Stimulated activated CD8-positive, alpha-beta memory T cell treated with anti-CD3 and anti-CD28 coated beads, Interleukin-12 subunit alpha, Interleukin-12 subunit beta, amount 100 ng/mL, for 1 hour (primary cell): Measurements from ENCODE around the gene ZNF516.

Source experiments
- DNase-seq: peaks from one replicate; pipeline ENCODE4 v3.0.0-alpha.2; 2020; ENCODE audit warnings: low read depth

ZNF516 gene

DNA sequence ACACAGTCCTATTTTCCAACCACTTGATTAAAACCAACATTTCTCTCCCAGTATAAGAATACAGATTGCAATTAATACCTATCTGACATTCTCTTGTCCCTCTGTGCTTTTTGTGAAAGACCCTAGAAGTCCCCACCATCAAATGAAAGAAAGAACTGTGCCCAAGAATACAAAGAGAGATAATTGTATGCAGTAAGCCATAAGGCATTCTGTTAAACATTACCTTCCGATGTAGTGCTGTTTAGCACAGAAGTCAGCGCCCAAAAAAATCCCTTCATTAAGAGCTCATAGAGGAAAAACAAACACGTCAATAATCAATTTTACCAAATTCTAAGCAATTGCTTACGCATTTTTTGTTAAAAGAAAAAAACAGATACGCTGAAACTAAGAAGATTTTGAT, 41.1 kb downstream of the ZNF516 start:
- no peak for DNase-seq

DNA sequence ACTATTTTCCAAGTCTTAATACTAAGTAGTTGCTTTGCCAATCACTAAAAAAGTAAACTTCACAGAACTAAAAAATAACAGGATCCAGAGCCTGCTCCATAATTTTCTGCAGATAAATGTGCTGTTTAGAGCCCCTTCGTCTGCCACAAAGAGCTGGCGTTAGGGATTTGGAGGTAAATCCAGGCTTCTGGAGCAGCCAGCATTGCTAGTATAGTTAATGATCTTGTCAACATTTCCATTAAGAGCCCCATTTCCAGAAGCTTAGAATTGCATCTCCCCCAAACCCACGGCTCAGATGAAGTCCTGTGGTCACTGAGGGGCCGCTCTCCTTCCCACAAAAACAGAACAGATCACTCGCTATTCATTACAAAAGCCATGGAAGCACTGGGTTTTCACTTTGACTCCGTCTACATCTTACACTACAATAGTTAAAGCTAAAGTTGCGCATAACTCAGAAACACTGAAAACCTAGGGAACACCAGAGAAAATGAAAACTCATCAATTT, 41.9 kb downstream of the ZNF516 start:
- DNase-seq, result no peak

DNA sequence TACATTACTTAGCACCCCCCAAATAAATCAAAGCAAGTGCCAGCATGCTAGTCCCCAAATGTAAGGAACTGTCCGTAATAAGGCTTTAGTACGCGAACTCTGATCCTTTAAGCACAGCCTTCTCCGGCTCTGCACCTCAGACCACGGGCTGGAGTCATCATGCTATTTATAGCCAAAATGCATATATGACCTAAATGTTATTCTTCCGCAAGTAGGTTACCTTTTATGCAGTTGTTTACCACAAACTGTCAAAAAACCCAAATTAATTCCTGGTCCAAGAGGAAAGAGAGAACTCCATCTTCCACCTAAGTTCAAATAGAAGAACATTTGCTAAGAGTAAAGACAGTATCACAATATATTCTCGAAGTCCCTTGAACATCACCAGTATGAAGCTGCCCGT, 42.7 kb downstream of the ZNF516 start:
- DNase-seq, result no peak

DNA sequence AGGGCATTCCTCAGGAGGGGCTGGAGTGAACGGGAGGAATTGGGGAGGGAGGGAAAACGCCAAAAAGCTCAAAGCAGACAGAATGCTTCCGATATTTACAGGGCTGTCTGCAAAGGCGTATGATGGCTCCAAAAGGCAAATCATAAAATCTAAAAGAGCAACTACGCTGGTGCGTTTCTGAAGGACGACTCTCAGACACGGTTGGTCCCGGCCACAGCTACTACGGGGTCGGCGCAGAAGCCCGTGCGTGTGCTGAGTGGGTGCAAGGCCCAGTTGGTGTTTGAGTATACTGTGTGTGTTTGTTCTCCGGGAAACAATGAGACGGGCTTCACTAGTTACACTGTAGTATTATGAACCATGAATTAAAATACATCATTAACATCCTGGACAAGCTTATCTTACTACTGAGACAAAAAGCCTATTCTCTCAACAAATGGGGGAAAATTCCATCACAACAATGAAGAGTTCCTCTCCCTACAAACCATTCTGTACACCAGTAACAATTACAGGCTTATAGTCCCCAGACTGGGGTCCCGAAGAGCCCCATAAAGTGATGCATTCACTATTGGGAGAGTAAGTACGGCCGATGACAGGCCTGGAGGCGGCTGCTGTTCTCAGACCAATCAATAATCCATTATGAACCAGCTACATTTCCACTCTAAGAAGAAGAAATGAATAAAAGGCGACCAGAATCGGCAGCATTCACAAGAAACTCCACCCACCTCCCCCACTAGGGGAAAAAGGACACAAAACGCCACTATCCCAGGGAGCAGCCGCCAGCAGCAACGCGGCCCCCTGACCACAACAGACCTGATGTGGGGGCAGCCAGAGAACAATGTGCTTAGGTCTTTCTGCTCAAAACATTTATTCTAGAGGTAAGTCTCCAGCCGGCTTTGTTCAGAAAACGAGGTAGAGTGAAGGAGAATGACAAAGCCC, 43.4 kb downstream of the ZNF516 start:
- no peak for DNase-seq

DNA sequence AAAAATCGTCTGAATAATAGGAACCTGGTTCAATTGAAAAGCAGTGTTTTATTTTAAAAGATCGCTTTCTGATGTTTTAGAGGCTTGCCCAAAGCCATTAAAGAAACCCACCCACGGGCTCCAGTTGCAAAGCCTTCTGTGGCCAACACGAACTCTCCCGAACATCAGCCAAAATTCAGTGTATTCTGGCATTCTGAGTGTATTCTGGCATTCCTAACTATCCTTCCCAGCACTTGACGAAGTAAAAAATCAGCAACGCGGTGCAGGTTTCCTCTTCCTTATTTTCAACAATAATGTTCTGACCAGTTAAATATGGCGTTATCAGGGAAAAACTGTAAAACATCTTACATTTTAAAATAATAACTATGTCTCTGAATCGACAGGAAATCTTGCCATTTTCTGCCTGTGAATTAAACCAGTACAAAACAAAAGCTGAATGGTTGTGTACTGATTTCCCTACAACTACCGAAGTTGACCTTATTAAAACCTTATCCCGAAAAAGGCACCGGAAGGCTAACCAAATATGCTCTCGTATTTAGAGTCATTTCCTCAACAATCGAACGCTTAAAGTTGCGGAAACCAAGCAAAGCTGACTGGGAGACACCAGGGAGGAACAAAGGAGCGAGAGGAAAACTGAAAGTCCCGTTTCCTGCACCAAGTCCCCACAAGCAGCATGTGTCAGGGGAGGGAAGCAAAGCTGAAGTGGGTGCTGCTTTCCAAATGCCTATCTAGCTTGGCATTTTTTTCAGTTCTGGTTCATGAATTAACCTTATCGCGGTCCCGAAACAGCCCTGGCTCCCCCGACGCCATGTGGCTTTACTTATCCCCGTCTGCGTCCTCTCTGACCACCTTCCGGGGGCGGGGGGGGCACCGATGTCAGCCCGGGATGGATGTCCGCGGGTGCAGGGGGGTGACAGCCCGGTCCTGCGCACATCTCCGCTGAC, 44.3 kb downstream of the ZNF516 start:
- DNase-seq, result no peak

DNA sequence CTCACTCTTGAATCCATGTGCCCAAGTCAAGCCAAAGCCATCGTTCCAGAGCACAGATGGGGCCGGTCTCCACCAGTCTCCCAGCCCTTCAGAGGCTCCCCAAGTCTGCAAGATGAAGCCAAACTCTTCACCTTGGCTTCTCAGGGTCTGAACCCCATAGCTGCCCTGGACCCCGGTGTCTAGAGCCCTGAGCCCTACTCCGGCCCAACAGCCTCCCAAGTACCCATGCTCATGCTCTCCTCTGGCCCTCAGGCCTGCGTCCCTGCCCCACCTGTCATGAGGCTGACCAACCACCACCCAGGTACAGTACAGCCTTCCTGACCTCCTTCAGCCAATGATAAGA, 46.0 kb downstream of the ZNF516 start:
- no peak for DNase-seq

DNA sequence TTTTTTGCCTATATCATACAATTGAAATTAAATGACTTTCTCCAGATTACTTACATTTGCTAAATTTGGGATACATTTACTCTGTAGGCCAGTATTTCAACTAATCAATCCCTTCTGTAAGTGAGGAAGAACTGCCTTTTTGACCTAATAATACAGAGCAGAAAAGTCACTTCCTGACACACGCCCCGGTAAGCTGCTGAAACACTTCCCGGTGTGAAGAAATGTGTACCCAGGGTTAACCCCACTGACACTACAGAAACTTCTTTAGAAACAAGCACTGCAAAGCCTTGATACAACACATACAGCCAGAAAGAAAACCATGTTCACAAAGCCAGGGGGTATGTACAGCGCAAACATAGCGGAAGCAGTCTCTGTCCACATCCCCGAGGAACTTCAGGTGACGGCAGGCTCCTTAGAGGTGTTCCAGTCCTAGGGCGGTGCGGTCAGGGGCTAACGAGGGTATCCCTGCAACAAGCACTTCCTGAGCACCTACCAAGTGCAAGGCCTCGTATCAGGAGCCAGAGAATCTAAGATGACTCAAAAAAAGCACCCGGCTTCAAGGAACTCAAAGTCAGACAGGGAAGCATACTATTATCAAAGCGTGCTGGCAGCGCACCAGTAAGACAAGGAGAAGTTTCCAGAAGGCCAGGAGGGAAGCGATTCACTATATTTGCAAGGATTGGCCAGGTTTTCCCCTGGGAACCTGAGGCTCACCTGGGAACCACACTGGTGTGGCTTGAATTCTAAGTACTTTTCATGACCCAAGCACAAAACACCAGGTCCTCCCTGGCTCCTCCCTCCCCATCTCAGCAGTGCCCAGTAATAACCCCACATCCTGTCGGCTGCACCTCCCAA, 46.6 kb downstream of the ZNF516 start:
- no peak for DNase-seq

DNA sequence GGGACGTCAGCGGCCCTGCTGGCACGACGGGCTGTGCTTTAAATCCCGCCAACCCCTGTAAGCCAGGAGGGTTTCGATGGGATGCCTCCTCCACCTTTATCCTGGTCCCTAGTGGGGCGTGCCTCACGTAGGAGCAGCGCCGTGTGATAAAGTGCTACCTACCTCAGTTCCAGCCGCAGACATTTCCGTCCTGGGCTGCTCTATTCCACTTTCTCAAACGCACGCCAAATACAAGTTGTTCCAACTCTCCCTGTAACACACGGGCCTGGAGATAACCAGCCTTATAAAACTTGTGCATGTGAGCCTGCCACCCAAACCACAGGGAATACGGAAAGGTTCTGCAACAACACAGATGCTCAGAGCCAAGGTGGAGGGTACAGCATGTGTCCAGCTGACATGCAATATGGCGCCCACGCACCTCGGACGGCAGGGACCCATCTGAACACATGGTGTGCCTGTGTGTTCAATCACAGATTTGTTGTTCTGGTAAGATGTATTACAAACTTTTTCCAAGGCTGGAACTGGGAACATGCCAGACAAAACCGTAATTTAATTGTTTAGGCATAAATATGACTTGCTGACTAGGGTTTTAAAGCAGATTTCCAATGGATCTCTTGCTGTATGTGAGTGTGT, 47.7 kb downstream of the ZNF516 start:
- no peak for DNase-seq

DNA sequence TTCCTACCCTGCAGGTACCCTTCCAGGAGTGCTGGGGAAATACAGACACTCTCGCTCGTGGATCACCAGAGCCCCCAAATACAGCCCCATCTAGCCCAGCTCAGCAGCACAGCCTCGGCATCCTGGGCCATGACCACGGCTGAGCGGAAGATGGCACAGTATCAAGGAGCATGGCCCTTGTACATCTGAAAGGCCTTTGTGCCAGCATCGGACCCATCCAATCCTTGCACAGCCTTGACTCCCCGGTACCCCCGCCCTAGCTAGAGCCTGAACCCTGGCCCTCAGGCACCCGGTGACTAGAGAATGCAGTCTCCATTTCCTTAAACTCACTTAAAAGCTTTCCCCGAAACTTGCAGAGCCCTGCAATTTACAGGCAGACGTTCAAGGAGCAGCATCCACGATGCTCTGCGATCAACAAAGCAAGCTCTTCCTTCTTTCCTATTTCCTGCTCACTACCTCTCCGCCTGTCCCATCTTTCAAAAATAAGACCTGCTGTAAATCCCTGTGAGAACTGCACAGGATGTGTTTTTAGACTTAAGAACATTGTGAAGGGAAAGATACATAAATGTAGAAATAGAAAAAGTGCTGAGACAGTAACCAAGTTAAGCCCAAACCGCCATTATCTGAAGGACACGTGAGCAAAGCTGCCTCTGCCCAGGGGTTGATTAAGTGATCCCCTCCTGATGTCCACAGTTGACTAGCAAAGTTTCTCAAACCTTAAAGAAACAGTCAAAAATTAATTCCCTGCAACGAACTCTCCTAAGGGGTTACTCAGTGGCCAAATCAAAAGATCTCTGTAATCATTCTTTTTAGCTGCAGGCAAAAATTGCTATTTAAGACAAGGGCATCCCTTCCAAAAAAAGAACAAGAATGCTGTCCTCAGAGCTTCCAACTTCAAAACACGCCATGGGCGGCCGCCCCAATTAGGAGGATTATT, 48.5 kb downstream of the ZNF516 start:
- DNase-seq, result no peak

DNA sequence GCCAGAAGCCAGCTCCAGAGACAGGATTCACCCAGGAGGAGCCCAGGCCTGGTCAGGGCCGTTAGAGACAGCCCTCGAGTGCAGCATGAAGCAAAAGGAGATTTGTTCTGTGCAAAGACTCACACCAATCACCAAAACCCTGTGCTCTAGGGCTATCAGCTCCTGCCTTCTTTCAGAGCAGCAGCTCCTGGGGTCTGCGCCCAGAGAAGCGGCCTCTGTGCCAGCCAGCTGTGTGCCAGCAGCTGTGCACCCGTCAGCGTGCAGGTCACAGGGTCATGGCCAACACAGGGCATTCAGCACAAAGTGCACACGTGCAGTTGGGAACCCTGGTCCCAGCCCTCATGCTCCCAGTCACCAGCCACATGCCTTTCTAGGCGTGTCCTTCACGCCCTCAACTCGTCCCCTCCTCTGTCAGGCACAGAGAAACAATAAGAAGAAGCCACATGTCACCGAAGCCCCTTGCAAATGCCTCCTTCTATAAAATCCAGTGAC, 49.3 kb downstream of the ZNF516 start:
- DNase-seq, result no peak

DNA sequence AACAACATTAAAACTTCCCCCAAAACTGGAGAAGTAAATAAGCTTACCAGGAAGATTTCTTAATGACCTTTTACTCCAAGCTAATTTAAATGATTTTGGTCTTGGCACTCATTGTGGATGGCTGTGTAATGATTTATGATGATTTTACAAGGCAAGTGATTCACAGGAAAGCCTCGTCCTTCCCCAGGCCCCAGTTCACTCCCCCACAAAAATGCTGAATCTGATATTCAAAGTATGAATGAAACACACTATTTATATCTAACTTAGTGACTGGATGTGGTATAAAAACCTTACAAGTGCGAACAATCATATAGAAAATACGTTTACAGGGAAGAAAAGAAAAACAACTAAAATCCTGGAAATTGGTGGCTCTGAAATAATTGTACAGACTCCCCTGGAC, 49.8 kb downstream of the ZNF516 start:
- DNase-seq, result no peak

DNA sequence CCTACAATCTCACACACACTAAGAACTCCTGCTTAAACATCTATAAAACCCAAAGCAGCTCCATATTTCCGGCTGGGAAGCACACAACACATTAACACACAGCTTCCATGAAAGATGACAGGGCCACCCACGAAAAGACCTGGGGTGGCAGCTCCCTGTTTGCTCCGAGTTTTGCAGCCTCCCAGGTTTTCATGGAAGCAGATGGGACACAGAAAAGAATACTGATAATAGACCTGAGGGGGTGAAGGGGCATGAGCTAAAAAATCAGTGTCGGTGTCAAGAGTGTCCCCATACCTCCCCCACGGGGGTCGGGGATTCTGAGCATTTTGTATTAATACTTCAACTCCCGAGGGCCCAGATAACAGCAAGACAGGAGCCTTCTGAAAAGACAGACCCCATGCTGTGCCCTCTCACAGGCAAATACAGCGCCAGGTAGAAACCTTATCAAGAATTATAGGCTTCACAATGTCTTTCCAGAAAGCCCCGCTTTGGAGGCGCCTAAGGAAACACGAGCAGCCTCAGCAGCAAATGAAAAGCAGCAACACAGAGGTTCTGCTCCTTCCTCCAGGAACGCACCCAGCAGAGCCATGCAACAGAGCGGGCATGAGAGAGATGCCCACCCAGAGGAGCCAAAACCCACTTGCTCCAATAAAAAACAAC, 50.5 kb downstream of the ZNF516 start:
- DNase-seq, result no peak

DNA sequence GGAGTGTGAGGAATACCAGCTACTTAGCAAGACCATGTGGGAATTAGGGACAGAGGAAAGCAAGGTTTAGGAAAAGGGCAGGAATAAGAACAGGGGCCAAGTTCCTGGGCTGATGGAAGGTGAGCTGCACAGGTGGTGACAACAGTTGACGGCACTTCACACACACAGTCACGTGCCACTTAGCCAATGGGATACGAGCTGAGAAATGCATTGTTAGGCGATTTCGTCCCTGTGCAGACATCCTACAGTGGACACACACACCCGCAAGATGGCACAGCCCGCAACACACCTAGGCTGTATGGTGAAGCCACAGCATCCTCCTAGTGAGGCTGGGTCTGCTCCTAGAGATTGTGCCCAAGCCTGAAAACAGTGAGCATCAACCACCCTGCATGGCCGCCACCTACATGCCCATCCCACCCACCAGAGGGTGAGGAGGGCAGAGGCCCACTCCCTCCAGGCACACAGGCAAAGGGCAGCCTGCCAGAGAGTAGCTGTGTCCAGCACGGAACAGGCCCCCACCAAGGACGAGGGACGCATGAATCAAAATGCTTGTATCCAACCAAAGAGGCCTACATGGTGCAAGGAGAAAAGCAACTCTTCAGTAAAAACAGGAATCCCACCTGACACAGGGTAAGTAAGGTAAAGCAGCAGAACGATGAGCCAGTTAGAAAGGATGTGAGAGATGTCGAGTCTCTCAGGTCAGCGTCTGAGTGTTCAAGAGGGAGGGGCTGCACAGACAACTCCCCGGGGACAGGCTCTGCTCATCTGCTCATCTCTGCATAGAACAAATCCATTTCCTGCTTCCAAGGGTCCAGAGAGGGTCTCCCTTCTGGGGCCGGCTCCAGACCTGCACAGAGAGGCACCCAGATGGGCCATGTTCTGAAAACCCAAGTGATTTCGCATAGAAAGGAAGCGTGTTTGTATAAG, 51.3 kb downstream of the ZNF516 start:
- DNase-seq, result no peak

DNA sequence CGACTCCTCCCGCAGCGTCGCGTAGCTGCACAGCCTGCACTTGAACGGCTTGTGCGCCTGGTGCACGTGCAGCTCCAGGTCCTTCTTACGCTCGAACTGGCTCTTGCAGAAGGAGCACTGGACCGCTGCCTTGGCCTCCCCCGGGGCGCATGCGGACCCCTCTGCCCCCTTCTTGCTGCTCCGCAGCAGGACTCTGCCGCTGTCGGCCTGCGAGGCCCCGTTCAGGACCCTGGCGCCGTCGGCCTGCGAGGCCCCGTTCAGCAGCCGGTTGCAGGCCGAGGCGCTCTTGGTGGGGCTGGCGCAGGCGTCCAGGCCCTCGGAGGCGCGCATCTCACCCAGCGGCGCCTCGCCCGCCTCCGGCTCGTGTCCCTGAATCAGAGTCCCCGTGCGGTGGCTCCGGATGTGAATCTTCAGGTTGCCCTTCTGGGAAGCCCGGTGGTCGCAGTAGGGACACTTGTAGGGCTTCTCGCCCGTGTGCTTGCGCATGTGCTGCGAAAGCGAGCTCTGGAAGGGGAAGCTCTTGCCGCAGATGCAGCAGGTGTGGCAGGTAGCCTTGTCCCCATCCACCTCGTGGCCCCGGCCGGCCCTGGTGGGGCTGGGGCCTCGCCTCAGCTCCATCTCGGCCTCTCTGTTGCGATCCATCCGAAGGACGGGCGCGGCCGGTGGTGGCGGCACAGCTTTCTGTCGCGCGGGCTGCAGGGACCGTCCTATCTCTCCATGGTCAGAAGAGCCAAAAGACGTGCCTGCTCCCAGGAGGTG, 52.5 kb downstream of the ZNF516 start:
- no peak for DNase-seq

DNA sequence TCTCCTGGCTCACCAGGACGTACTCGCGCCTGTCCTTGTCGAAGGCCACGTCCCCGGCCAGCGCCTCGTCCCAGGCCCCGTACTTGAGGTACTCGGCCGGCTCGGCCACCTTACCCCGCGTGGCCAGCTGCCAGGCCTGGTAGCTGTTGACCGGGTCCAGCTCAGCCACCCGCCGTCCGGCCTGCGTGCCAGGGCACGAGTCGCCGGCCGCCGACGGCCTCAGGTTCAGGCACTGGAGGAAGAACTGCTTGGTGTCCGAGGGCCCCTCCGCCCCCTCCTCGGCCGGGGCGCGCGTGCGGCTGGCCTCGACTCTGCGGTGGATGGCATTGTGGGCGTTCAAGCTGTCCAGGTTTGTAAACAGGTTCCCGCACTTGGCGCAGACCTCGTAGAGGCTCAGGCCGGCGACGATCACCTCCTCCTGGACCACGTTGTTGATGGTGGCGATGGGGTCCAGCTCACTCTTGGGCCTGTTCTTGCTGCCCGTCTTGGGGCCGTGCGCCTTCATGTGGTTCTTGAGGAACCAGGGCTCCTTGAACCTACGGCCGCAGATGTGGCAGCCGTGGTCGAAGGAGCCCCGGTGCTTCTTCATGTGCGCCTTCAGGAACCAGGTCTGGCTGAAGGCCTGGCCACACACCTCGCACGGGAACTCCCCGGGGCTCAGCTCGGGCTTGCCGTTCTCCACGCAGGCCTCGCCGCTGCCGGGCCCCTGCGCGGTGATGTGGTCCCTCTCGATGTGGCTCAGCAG, 53.2 kb downstream of the ZNF516 start:
- no peak for DNase-seq

DNA sequence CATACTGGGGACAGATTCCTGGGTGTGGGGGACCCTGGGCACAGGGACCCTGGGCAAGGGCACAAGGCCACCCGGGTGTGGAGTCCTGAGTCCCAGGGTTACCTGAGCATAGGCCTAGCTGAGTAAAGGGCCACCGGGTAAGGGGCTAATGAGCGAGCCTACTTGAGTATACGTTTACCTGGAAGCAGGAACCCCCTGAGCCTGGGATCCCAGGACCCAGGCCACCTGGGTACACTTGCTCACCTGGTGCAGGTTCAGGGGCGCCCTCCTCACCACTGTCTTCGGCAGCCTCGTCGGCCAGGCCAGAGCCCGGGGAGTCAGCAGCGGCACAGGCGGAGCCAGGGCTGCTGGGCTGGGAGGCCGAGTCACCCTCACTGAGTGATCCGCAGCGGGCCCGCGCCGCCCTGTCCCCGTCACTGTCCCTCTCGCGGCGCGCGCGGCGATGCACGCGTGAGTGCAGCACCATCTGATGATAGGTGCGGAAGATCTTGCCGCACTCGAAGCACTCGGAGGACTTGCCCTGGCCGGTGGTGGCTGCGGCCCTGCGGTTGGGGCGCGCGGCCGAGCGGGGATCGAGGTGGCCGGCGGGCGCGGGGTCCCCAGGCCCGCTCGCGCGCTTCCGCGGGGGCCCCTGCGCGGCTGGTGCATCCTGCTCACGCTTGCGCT, 53.9 kb downstream of the ZNF516 start:
- no peak for DNase-seq
